CD4-positive, alpha-beta T cell treated with Interleukin-2 at 100 ng/mL for 4 hours (primary cell): ENCODE data around the gene PLXDC2.
"Not testable (repeated sequence)": the region's sequence is repeated elsewhere in the genome, so short reads cannot be mapped to it uniquely, and the experiment has no call there.

Source experiments
- DNase-seq: peaks from one replicate; pipeline ENCODE4 v3.0.0-alpha.2; 2020; ENCODE audit warnings: low spot score

PLXDC2 gene

GRCh38 chr10:20202337-20202736 lies 386.1 kb downstream of the PLXDC2 start:
- DNase-seq = no peak

- no peak for DNase-seq
Observed at GRCh38 chr10:20207653-20208052, 391.4 kb downstream of the PLXDC2 start.

DNA sequence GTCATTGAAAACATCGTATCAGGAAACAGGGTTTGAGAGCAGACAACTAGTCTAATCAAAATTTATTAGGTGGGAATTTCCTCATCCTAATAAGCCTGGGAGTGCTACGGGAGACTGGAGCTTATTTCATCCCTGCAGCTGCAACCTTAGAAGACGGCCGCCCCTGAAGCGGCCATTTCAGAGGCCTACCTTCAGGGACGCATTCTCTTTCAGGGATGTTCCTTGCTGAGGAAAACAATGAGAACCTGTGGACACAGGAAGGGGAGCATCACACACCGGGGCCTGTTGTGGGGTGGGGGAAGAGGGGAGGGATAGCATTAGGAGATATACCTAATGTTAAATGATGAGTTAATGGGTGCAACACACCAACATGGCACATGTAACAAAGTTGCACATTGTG lies 392.9 kb downstream of the PLXDC2 start:
- DNase-seq = not testable (repeated sequence)

- no peak for DNase-seq
Observed at GRCh38 chr10:20215547-20216152, 399.4 kb downstream of the PLXDC2 start.

DNA sequence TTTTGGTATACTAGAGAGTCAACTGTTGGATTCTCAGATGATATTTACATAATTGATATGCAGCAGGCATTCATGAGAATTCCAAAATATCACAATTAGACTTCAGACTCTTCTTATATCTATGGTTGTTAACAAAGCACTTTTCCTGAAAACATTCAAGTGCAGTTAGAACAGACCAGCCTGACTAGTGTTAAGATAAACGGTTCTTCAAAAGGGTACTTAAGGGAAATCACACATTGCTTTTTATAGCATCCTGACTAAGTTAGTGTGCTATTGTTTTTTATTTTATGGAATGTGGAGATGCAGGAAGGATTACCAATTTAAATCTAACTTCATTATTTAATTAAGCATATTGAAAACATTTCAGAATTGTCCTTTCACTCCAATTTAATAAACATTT lies 405.1 kb downstream of the PLXDC2 start:
- no peak for DNase-seq

DNA sequence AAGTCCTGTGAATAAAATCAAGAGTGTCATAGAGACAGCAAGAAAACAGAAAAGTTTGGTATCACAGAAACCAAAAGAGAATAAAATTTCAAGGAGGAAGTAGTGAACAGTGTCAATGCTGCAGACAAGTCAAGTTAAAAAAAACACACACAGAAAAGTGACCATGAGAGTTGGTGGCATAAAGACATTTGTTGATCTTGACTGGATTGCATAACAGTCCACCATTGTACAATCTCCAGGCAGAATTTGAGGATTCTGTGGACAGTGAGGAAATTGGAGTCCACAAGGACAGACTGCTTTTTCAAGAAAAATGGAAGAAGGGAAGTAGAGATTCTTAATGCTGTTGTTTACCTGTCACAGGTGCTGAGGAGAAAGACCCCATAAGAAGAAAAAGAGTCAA lies 412.5 kb downstream of the PLXDC2 start:
- DNase-seq = no peak

DNA sequence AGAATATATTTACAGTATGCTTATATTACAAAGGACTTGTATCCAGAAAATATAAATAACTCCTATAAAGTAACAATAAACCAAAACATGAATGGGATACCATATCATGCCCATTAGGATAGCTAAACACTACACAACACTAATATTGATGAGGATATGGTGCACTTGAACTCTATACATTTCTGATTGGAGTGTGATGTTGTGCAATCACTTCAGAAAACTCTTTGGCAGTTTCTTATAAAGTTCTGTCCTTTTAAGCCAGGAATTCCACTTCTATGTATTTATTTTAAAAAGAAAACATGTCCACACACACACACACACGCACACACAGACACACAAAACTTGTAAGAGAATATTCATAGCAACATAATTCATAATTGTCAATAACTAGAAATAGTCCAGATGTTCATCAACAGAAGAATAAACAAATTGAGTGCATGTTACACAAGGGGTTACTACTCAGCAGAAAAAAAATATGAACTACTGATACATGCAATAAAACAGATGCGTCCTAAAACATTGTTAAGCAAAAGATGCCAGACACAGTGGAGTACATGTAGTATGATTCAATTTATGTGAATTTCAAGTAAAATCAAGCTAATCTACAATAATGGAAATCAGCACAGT lies 416.0 kb downstream of the PLXDC2 start:
- DNase-seq = no peak

GRCh38 chr10:20233423-20233822 lies 417.2 kb downstream of the PLXDC2 start:
- no peak for DNase-seq

DNA sequence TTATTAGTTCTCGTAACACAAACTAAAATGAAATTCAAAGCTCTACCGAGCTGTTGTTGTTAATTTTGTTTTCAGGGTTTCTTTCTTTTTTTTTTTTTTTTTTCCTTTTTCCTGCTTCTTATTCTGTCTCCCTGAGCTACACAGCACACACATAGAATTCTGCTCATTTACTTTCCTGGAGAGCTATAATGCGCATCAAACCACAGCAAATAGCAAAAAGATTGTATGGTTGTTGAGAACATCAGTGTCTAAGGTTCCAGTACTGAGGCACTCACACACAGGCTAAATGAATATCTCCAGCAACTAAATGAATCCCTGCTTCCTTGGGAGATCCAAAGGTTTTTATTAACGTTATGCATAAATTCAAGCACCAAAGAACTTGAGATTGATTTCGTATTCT lies 418.3 kb downstream of the PLXDC2 start:
- no peak for DNase-seq

DNA sequence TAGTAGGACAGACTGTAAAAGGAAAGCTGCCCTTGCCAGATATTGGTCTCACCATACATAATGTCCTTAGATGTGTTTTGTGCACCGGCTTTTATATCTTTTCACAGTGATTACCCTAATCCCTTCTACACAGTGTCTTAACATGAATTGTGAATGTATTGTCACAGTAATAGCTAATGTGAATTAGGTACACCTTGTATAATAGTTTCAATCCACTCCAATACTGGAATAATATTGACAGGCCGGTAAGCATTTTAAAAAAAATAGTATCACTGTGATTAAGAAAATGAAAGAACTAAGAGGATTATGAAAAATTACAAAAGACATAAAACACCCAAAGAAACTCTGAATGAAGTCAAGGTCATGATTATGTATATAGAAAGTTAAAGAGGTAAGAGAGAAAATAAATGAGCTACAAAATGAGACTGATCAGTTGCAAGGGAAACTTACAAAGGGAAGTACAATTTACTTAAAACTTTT lies 420.9 kb downstream of the PLXDC2 start:
- no peak for DNase-seq

- DNase-seq = no peak
Observed at GRCh38 chr10:20237586-20237985, 421.4 kb downstream of the PLXDC2 start.

DNA sequence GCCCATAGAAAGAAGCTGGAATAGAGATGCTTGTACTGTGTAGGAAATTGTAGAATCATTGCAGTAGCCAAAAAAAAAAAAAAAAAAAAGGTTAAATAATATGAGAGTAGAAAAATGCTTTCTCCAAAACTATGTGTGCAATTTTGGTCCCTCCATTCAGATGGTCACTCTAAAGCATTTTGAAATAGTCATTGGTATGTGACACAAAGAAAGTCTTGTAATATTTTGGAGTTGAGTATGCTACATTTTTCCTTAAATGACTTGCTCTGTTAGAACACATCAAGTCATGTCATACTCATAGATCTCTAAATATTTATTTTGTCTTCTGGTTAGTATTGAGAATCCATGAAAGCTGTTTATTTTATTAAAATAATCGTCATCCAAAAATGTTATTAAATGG lies 424.4 kb downstream of the PLXDC2 start:
- DNase-seq = no peak

DNA sequence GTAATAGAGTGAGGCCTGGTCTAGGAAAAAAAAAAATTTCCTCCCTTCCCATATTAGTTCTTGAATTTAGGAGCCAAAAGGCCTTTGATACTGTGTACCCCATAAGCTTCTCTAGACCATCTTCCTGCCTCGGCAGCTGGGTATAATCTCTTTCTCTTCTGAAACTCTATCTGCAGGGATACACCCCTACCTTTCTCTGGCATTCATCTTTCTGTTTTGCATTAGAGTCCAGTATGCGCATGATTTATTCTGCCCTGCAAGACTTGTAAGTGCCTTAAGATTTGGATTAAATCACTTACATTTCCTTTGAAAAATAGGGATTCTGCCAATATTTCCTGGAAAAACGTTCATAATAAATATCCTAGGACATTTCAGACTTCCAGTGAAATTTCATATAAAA lies 431.2 kb downstream of the PLXDC2 start:
- no peak for DNase-seq

GRCh38 chr10:20247891-20248708 lies 431.9 kb downstream of the PLXDC2 start:
- no peak for DNase-seq

GRCh38 chr10:20254078-20254477 lies 437.8 kb downstream of the PLXDC2 start:
- DNase-seq = no peak

DNA sequence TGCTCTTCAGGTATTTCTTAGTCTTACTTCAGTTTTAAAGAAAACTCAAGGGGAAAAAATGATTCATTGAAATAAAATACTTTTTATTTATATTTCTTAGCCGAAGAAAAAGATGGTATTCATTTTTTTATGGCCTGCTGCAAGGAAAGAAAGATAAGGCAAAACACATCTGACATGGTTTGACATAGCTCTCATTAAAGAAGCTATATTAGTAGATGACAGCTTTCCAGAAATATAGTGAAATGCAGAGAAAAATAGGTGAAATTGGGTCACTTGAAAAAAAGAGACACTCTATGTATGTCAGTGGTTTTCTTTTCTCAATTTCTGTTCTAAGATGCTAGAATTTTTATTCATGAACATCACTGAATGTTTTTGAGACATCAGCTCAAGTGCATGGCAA lies 438.3 kb downstream of the PLXDC2 start:
- DNase-seq = no peak

DNA sequence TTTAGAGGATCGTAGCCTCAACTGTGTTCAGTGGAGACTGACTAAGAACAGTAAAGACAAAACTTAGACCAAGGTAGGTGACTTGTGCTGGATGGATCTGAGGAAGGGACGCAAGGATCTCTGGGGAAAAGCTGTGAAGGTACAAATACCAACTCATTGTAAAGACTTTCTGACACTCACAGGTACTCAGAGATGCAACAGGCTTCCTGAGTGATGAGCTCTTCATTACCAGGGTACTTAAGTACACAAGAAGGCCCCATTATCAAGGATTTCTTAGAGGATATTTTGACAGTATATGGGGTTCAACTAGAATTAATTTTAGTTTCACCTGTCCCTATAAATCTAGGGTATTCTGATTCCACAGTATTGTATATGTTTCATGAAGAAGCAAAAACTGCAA lies 440.7 kb downstream of the PLXDC2 start:
- DNase-seq = no peak

DNA sequence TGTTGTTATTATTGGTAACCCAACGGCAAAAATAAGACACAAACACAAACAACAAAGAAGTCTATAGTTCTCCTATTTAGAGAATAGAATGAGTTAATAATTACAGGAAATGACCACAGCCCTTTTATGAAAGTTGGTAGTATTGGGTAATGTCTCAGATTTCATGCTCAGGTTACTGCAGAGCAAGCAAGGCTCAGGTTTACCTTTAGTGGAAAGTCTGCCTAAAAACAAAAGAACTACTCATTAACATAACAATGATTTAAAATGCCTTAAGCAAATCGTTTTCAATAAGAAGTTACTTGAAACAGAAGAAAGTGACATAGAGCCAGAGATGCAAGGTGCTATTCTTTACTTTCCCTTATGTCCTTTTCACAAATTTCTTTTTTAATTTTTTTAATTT lies 441.2 kb downstream of the PLXDC2 start:
- no peak for DNase-seq

DNA sequence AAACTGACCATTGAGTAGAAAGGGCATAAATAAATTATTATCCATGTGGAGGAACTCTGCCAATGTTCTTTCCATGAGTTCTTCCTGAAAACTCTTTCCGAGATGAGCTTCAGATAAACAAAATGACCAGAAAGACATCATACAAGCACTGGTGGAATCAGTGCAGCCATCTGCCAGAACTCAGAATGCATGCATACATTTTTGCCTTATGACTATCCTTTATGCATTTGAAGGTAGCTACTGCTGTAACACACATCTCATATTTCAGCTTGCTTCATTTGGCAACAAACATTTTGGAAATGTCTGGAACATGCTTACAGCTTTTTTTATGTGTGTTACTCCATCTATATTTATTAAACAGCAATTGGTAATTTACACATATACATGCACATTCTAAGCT lies 448.9 kb downstream of the PLXDC2 start:
- DNase-seq = no peak

DNA sequence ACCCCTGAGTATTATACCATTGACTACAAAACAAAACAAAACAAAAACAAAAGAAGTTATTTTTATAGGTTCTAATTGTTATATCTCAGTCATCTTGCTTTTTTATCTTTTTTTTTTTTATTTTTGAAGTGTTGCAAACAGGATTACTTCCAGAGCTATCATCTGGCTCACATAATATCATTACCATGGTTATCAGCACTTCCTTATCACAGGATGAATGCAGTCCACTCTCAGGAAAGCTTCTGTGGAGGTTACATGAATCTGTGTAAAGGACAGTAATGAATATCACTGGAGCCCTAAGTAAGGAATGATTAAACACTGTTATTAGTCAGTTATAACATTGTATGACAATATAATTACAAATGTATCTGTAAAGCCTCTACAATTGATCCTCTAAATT lies 451.5 kb downstream of the PLXDC2 start:
- DNase-seq = no peak

GRCh38 chr10:20271490-20271889 lies 455.3 kb downstream of the PLXDC2 start:
- DNase-seq = no peak

DNA sequence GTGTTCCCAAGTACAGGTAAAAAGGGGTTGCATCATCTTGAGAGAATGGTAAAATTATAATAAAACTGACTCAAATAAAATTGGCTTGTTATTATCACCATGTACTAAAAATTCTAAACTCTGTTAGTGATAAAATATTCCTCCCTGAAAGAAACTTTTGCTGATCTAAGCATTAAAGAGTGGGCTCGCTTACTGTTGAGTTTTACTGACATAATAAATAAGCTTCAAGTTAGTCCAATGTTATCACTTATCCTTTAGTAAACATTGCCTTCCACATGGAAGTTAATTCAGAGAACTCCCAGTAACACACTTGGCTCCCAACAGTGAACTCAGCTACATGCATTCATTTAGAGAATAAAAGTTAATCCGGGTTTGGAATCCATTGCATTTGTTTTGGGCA lies 456.4 kb downstream of the PLXDC2 start:
- no peak for DNase-seq

DNA sequence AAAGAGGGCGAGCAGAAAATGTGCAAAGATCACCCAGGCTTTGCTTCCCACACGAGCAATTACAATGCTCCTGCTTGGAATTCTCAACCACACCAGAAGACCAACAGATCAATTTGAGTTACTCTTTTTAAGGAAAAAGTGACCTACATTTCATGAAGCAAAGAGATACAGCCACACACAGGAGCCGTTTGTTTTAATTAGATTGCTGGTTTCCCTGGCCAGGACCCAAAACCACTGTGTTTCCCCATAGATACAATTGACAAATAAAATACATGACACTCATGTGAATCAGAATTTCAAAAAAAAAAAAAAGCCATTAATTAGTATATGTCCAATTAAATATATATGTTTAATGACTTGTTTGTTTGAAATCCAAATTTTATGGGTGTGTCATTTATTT lies 458.3 kb downstream of the PLXDC2 start:
- no peak for DNase-seq
